Keratinocyte (primary cell): ENCODE data around the gene ATF3. TPM values are rescaled to one million over a fixed set of nuclear protein-coding genes. Genes with fewer than 3 reads are reported as not detected.

Experiments used
- DNase-seq: peaks from one replicate; pipeline ENCODE4 v3.0.0-alpha.2; 2011; ENCODE audit warnings: low read depth, missing footprints, low spot score
- FAIRE-seq: peaks from 2 replicates; lab custom pipeline; 2011; peaks lifted over from hg19 to GRCh38; lab: Jason Lieb, UNC
- H2AFZ ChIP-seq: 2 replicates; pipeline ENCODE4 v1.6.0; 2012; ENCODE audit warnings: low read length, control low read depth, inconsistent platforms; ENCODE audit not compliant: control insufficient read depth
- H3K27ac ChIP-seq: 2 replicates; pipeline ENCODE4 v1.5.1; 2011; ENCODE audit warnings: low read length; ENCODE audit not compliant: control insufficient read depth, insufficient read depth
- H3K27me3 ChIP-seq: 3 replicates; pipeline ENCODE4 v1.6.0; 2011; ENCODE audit warnings: low read length; ENCODE audit not compliant: control insufficient read depth, insufficient read depth; ENCODE audit errors: extremely low read depth
- H3K36me3 ChIP-seq, 2 experiments: 2 replicates in 1 of 2; 3 replicates in 1 of 2; pipeline ENCODE4 v1.5.1; 2011; ENCODE audit warnings: low read length in 2 of 2, mild to moderate bottlenecking in 1 of 2; ENCODE audit not compliant: control insufficient read depth in 2 of 2, insufficient read depth in 2 of 2; ENCODE audit errors: extremely low read depth in 1 of 2
- H3K4me1 ChIP-seq: 3 replicates; pipeline ENCODE4 v1.5.1; 2011; ENCODE audit warnings: low read length; ENCODE audit not compliant: control insufficient read depth, insufficient read depth; ENCODE audit errors: extremely low read depth
- H3K4me2 ChIP-seq: 3 replicates; pipeline ENCODE4 v1.6.0; 2011; ENCODE audit warnings: low read depth, low read length; ENCODE audit not compliant: control insufficient read depth, insufficient read depth; ENCODE audit errors: extremely low read depth
- H3K4me3 ChIP-seq, 3 experiments: fragments of 200-600 bp in 1 of 3; sonication (generic) in 1 of 3; 2 replicates in 2 of 3; 3 replicates in 1 of 3; pipeline ENCODE4 v1.5.1; 2011 to 2016; ENCODE audit warnings: low read length in 3 of 3, mild to moderate bottlenecking in 3 of 3, control low read depth in 2 of 3, inconsistent platforms in 1 of 3, low read depth in 1 of 3, mixed read lengths in 1 of 3, mixed run types in 1 of 3, moderate library complexity in 1 of 3; ENCODE audit not compliant: control insufficient read depth in 2 of 3, insufficient read depth in 2 of 3; ENCODE audit errors: extremely low read depth in 1 of 3
- H3K79me2 ChIP-seq: 2 replicates; pipeline ENCODE4 v1.6.0; 2012; ENCODE audit warnings: low read length; ENCODE audit not compliant: control insufficient read depth, insufficient read depth
- H3K9ac ChIP-seq: 3 replicates; pipeline ENCODE4 v1.6.0; 2011; ENCODE audit warnings: low read length; ENCODE audit not compliant: control insufficient read depth, insufficient read depth; ENCODE audit errors: extremely low read depth
- H3K9me1 ChIP-seq: 3 replicates; pipeline ENCODE4 v1.6.0; 2011; ENCODE audit warnings: low read length; ENCODE audit not compliant: control insufficient read depth, insufficient read depth; ENCODE audit errors: extremely low read depth
- H3K9me3 ChIP-seq: 2 replicates; pipeline ENCODE4 v1.5.1; 2012; ENCODE audit warnings: low read depth, low read length; ENCODE audit not compliant: control insufficient read depth
- H4K20me1 ChIP-seq: 3 replicates; pipeline ENCODE4 v1.6.0; 2011; ENCODE audit warnings: low read length; ENCODE audit not compliant: control insufficient read depth, insufficient read depth; ENCODE audit errors: extremely low read depth
- EZH2 ChIP-seq: IDR thresholded peaks from one replicate; pipeline ENCODE4 v1.6.1; 2012; ENCODE audit warnings: inconsistent platforms, mild to moderate bottlenecking, low read length, moderate library complexity
- dilution Hi-C: fragments of 300-500 bp; cut with MboI; formaldehyde crosslinking; loops from one replicate; pipeline ENCODE4 v1.7.0; 2020; ENCODE audit warnings: low sequenced_read_pairs; ENCODE audit not compliant: extremely low pct_ligation_motif_present
- polyA plus RNA-seq, 5 experiments: library from polyadenylated mRNA; depleted of rRNA in 3 of 5; stranded (reverse) in 3 of 5; stranded (forward) in 1 of 5; unstranded in 1 of 5; fragments of >200 nt; gene quantifications; 1 replicate in 1 of 5; 2 replicates in 3 of 5; 3 replicates in 1 of 5; pipeline versions ENCODE4 v1.2.1 to v1.2.3, GENCODE V29; 2011 to 2012; ENCODE audit warnings: missing spikeins in 2 of 5, low read depth in 1 of 5, low replicate concordance in 1 of 5
- TF ChIP-seq, protein P1 (sequence below), 3 experiments: IDR thresholded peaks in 1 of 3; conservative IDR thresholded peaks in 1 of 3; optimal IDR thresholded peaks in 1 of 3; 2 replicates in 2 of 3; 3 replicates in 1 of 3; pipeline versions ENCODE3 to v1.5.1; 2011; ENCODE audit warnings: low read length in 3 of 3, mild to moderate bottlenecking in 3 of 3, moderate library complexity in 2 of 3, control low read depth in 1 of 3, inconsistent platforms in 1 of 3; ENCODE audit not compliant: insufficient read depth in 2 of 3; ENCODE audit errors: extremely low read depth in 1 of 3

ATF3 gene
- polyA plus RNA-seq, 1 donor (not counting 4 experiments of a cell fraction or from before 2014, with no cell fraction given), result 45.1 TPM

DNA sequence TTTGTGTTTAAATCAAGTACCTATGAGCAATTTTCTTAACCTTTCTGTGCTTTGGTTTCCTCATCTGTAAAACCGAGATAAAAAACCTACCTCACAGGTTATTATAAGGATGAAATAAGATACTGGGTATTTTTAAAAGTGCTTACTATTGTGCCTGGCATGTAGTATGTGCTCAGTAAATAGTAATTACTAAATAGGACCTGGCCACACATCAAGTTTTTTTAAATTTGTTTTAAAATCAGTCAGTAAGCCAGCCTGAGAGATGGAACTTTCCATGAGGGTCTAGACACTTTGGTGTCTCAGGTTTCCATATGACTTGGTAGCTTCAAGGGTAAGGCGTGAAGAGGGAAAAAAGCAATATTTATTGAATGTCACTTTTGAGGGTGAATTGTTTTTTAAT lies 7.0 kb upstream of the ATF3 start:
- H3K9ac ChIP-seq, result no peak overlapping the region
- H3K79me2 ChIP-seq, result no peaks in the 10 kb centered on the region
- H3K4me1 ChIP-seq, result peaks cover 23% of the 10 kb centered on the region
- H3K4me3 ChIP-seq, result no peak overlapping the region
- H3K27ac ChIP-seq, result no peak overlapping the region
- H3K36me3 ChIP-seq, result no peaks in the 10 kb centered on the region
- no peak overlapping the region for H2AFZ ChIP-seq
- dilution Hi-C loops, result no loop called here
- no peak for TF ChIP-seq EZH2
- TF ChIP-seq, protein P1, sequence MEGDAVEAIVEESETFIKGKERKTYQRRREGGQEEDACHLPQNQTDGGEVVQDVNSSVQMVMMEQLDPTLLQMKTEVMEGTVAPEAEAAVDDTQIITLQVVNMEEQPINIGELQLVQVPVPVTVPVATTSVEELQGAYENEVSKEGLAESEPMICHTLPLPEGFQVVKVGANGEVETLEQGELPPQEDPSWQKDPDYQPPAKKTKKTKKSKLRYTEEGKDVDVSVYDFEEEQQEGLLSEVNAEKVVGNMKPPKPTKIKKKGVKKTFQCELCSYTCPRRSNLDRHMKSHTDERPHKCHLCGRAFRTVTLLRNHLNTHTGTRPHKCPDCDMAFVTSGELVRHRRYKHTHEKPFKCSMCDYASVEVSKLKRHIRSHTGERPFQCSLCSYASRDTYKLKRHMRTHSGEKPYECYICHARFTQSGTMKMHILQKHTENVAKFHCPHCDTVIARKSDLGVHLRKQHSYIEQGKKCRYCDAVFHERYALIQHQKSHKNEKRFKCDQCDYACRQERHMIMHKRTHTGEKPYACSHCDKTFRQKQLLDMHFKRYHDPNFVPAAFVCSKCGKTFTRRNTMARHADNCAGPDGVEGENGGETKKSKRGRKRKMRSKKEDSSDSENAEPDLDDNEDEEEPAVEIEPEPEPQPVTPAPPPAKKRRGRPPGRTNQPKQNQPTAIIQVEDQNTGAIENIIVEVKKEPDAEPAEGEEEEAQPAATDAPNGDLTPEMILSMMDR (optimal IDR thresholded peaks at IDR 0.05 in 1 of 3, IDR thresholded peaks at IDR 0.05 in 1 of 3, conservative IDR thresholded peaks at IDR 0.05 in 1 of 3; ENCODE audit: extremely low read depth in 1 of 3, insufficient read depth in 2 of 3, low read length in 3 of 3), result no peak
- no peak for DNase-seq
- FAIRE-seq, result no peak
- H3K9me1 ChIP-seq, result no peaks in the 10 kb centered on the region
- no peaks in the 10 kb centered on the region for H3K9me3 ChIP-seq
- peaks cover 6% of the 10 kb centered on the region for H3K27me3 ChIP-seq
- no peaks in the 10 kb centered on the region for H4K20me1 ChIP-seq
- no peak overlapping the region for H3K4me2 ChIP-seq

- Histone ChIP-seq H3K9ac (peak overlapping the region; percentile 93), H3K4me3 (peak overlapping the region; percentile 3 to 79 (median 8)), H3K27ac (peak overlapping the region; percentile 59), H3K4me1 (peaks cover 28% of the 10 kb centered on the region), H2AFZ (peak overlapping the region; percentile 50), H4K20me1 (no peaks in the 10 kb centered on the region), H3K79me2 (no peaks in the 10 kb centered on the region), H3K36me3 (no peaks in the 10 kb centered on the region), H3K27me3 (peaks cover 13% of the 10 kb centered on the region), H3K4me2 (peak overlapping the region; percentile 87), H3K9me3 (no peaks in the 10 kb centered on the region), H3K9me1 (no peaks in the 10 kb centered on the region)
- FAIRE-seq (peak; percentile 91), DNase-seq (no peak)
- TF ChIP-seq, protein P1 (optimal IDR thresholded peaks at IDR 0.05 in 1 of 3, IDR thresholded peaks at IDR 0.05 in 1 of 3, conservative IDR thresholded peaks at IDR 0.05 in 1 of 3; ENCODE audit: extremely low read depth in 1 of 3, insufficient read depth in 2 of 3, low read length in 3 of 3), result no peak
- TF ChIP-seq EZH2, result no peak
- dilution Hi-C loops, result no loop called here
Observed at GRCh38 chr1:212605441-212606394, 2.8 kb upstream of the ATF3 start.
